ENCODE results near the gene CALCOCO1. TPM values are rescaled to one million over a fixed set of nuclear protein-coding genes. Genes with fewer than 3 reads are reported as not detected.

CALCOCO1 gene
- total and polyA plus RNA-seq, 2 of the 13 experiments (the other 11 are each of a cell fraction or from before 2014, with no cell fraction given) = 7.7 to 47.7 TPM

DNA sequence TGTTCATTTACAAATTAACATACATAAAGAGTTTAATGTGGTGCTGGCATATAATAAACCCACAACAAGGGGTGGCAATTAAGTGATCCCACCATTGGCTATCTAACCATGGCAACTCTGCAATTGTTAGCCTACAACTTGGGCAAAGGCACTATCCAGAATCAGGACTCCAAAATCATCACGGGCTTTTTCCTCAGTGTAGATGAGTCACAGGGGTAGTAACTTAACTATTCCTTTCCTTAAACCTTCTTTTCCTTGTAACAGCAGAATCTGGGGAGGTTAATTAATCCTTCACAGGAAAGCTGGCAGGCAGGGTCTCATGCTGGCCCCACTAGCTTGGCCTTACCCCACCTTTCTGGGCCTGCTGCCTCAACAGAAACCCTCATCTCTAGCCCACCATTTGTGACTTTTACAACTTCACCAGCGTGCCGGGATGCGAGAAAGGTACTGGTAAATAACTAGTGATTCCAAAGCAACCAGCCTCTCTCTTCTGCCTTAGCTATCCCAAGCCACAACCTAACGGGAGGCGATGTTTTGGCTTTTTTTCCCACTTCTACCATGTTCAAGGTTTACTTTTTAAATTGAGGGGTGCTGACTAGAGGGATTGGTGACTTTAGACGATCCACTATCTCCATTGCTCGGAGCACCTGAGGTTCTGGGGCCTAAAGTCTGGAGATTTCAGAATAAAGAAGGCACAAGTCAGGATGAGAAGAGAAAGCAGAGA lies 52.1 kb downstream of the CALCOCO1 start (continued):
- no peak for TF ChIP-seq SMC3 (IDR thresholded peaks at IDR 0.05; ENCODE audit: low read length)
- TF ChIP-seq MIER3 (CRISPR knock-in tag; IDR thresholded peaks at IDR 0.05; ENCODE audit: borderline replicate concordance) = no peak
- no peak for TF ChIP-seq ZNF205 (CRISPR knock-in tag; IDR thresholded peaks at IDR 0.05)
- TF ChIP-seq NFRKB (IDR thresholded peaks at IDR 0.05) = no peak
- TF ChIP-seq PRMT3 (CRISPR knock-in tag; IDR thresholded peaks at IDR 0.05; ENCODE audit: borderline replicate concordance, low read depth) = no peak
- TF ChIP-seq ZEB1 (IDR thresholded peaks at IDR 0.05; ENCODE audit: insufficient replicate concordance, low read depth) = no peak
- no peak for TF ChIP-seq ZNF232 (CRISPR knock-in tag; IDR thresholded peaks at IDR 0.05; ENCODE audit: borderline replicate concordance)
- no peak for TF ChIP-seq RNF2 (conservative IDR thresholded peaks at IDR 0.05; ENCODE audit: low read depth)
- no peak for TF ChIP-seq MLX (CRISPR knock-in tag; IDR thresholded peaks at IDR 0.05)
- TF ChIP-seq, protein P1, sequence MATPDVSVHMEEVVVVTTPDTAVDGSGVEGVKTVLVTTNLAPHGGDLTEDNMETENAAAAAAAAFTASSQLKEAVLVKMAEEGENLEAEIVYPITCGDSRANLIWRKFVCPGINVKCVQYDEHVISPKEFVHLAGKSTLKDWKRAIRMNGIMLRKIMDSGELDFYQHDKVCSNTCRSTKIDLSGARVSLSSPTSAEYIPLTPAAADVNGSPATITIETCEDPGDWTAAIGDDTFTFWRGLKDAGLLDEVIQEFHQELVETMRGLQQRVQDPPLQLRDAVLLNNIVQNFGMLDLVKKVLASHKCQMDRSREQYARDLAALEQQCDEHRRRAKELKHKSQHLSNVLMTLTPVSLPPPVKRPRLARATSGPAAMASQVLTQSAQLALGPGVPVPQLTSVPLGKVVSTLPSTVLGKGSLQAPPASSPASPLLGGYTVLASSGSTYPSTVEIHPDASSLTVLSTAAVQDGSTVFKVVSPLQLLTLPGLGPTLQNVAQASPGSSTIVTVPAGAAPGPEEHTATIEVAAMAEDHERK (CRISPR knock-in tag; IDR thresholded peaks at IDR 0.05; ENCODE audit: low read depth) = no peak
- TF ChIP-seq, protein P2, sequence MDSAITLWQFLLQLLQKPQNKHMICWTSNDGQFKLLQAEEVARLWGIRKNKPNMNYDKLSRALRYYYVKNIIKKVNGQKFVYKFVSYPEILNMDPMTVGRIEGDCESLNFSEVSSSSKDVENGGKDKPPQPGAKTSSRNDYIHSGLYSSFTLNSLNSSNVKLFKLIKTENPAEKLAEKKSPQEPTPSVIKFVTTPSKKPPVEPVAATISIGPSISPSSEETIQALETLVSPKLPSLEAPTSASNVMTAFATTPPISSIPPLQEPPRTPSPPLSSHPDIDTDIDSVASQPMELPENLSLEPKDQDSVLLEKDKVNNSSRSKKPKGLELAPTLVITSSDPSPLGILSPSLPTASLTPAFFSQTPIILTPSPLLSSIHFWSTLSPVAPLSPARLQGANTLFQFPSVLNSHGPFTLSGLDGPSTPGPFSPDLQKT (CRISPR knock-in tag; IDR thresholded peaks at IDR 0.05; ENCODE audit: borderline replicate concordance) = no peak
- no peak for TF ChIP-seq ZNF3 (CRISPR knock-in tag; IDR thresholded peaks at IDR 0.05)
- no peak for TF ChIP-seq ZNF10 (CRISPR knock-in tag; IDR thresholded peaks at IDR 0.05; ENCODE audit: borderline replicate concordance, low read depth)
- TF ChIP-seq ZNF557 (CRISPR knock-in tag; IDR thresholded peaks at IDR 0.05) = no peak
- no peak for TF ChIP-seq ZNF337 (CRISPR knock-in tag; IDR thresholded peaks at IDR 0.05; ENCODE audit: borderline replicate concordance, low read depth)
- TF ChIP-seq PAXIP1 (CRISPR knock-in tag; conservative IDR thresholded peaks at IDR 0.05) = no peak
- no peak; the same call in 1 of the 2 replicates for TF ChIP-seq MTF2 (CRISPR knock-in tag; IDR thresholded peaks at IDR 0.05; ENCODE audit: borderline replicate concordance)
- TF ChIP-seq ZMYM4 (CRISPR knock-in tag; IDR thresholded peaks at IDR 0.05) = no peak
- peak; percentile 93; the same call in 1 of the 2 replicates for TF ChIP-seq SNAI1 (CRISPR knock-in tag; IDR thresholded peaks at IDR 0.05; ENCODE audit: borderline replicate concordance)
- TF ChIP-seq ZSCAN5A (CRISPR knock-in tag; IDR thresholded peaks at IDR 0.05; ENCODE audit: borderline replicate concordance) = no peak
- peak; percentile 47; the same call in 1 of the 2 replicates for TF ChIP-seq ZNF414 (CRISPR knock-in tag; IDR thresholded peaks at IDR 0.05)

All from HepG2 (cell line).